ENCODE results near the gene TUBB4A.

TUBB4A gene

GRCh38 chr19:6495947-6496346 is 6.2 kb downstream of the TUBB4A start:
- H3K4me2 ChIP-seq (ENCODE audit: insufficient read depth, low read length) = no peak overlapping the region
- no peaks in the 10 kb centered on the region for H3K4me1 ChIP-seq (ENCODE audit: insufficient read depth, low read length)
- no peak overlapping the region for H2AFZ ChIP-seq (ENCODE audit: low read depth, low read length)
- no peaks in the 10 kb centered on the region for H3K36me3 ChIP-seq (ENCODE audit: insufficient read depth, low read length)
- no peak for ATAC-seq (ENCODE audit: insufficient read depth, low read depth)
- no peaks in the 10 kb centered on the region for H3K27me3 ChIP-seq (ENCODE audit: insufficient read depth, low read length, poor library complexity)
- H4K20me1 ChIP-seq (ENCODE audit: insufficient read depth, low read length) = no peaks in the 10 kb centered on the region
- TF ChIP-seq EZH2 (IDR thresholded peaks at IDR 0.05; ENCODE audit: borderline replicate concordance, low read depth, low read length, severe bottlenecking) (no peak), CTCF (IDR thresholded peaks at IDR 0.05; ENCODE audit: borderline replicate concordance, extremely low read depth, low read length, poor library complexity, severe bottlenecking) (no peak)
- H3K9me3 ChIP-seq (ENCODE audit: insufficient read depth, low read length, severe bottlenecking) = no peaks in the 10 kb centered on the region
- DNase-seq = no peak
- H3K79me2 ChIP-seq (ENCODE audit: insufficient read depth, low read length) = no peaks in the 10 kb centered on the region
- H3K9ac ChIP-seq (ENCODE audit: low read depth, low read length) = no peak overlapping the region
- no peak overlapping the region for H3K4me3 ChIP-seq (ENCODE audit: low read depth in 1 of 2, low read length in 2 of 2)
- H3K27ac ChIP-seq (ENCODE audit: low read length) = no peak overlapping the region

- Histone ChIP-seq H4K20me1 (ENCODE audit: insufficient read depth, low read length) (no peaks in the 10 kb centered on the region), H3K4me2 (ENCODE audit: insufficient read depth, low read length) (no peak overlapping the region), H3K9me3 (ENCODE audit: insufficient read depth, low read length, severe bottlenecking) (no peaks in the 10 kb centered on the region), H3K36me3 (ENCODE audit: insufficient read depth, low read length) (no peaks in the 10 kb centered on the region), H3K9ac (ENCODE audit: low read depth, low read length) (no peak overlapping the region), H3K27me3 (ENCODE audit: insufficient read depth, low read length, poor library complexity) (no peaks in the 10 kb centered on the region), H3K79me2 (ENCODE audit: insufficient read depth, low read length) (no peaks in the 10 kb centered on the region), H3K4me1 (ENCODE audit: insufficient read depth, low read length) (no peaks in the 10 kb centered on the region), H3K27ac (ENCODE audit: low read length) (no peak overlapping the region), H2AFZ (ENCODE audit: low read depth, low read length) (no peak overlapping the region), H3K4me3 (ENCODE audit: low read depth in 1 of 2, low read length in 2 of 2) (no peak overlapping the region)
- ATAC-seq (ENCODE audit: insufficient read depth, low read depth) (no peak), DNase-seq (no peak)
- TF ChIP-seq CTCF (IDR thresholded peaks at IDR 0.05; ENCODE audit: borderline replicate concordance, extremely low read depth, low read length, poor library complexity, severe bottlenecking) (no peak), EZH2 (IDR thresholded peaks at IDR 0.05; ENCODE audit: borderline replicate concordance, low read depth, low read length, severe bottlenecking) (no peak)
Observed at GRCh38 chr19:6494438-6495036, 7.6 kb downstream of the TUBB4A start.

GRCh38 chr19:6491802-6492592 is 10.1 kb downstream of the TUBB4A start:
- H3K36me3 ChIP-seq (ENCODE audit: insufficient read depth, low read length) = no peaks in the 10 kb centered on the region
- no peak overlapping the region; the same call in 1 of the 2 replicates for H2AFZ ChIP-seq (ENCODE audit: low read depth, low read length)
- no peak overlapping the region for H3K9ac ChIP-seq (ENCODE audit: low read depth, low read length)
- no peak overlapping the region for H3K4me3 ChIP-seq (ENCODE audit: low read depth in 1 of 2, low read length in 2 of 2)
- H3K4me1 ChIP-seq (ENCODE audit: insufficient read depth, low read length) = no peaks in the 10 kb centered on the region
- no peaks in the 10 kb centered on the region for H3K79me2 ChIP-seq (ENCODE audit: insufficient read depth, low read length)
- DNase-seq (no peak), ATAC-seq (ENCODE audit: insufficient read depth, low read depth) (no peak)
- H3K27ac ChIP-seq (ENCODE audit: low read length) = no peak overlapping the region
- H3K9me3 ChIP-seq (ENCODE audit: insufficient read depth, low read length, severe bottlenecking) = no peaks in the 10 kb centered on the region
- H3K27me3 ChIP-seq (ENCODE audit: insufficient read depth, low read length, poor library complexity) = no peaks in the 10 kb centered on the region
- no peaks in the 10 kb centered on the region for H4K20me1 ChIP-seq (ENCODE audit: insufficient read depth, low read length)
- TF ChIP-seq EZH2 (IDR thresholded peaks at IDR 0.05; ENCODE audit: borderline replicate concordance, low read depth, low read length, severe bottlenecking) (no peak), CTCF (IDR thresholded peaks at IDR 0.05; ENCODE audit: borderline replicate concordance, extremely low read depth, low read length, poor library complexity, severe bottlenecking) (no peak)
- H3K4me2 ChIP-seq (ENCODE audit: insufficient read depth, low read length) = no peak overlapping the region

Data from DND-41 (cell line).